ENCODE data around the gene IL17A.

IL17A gene

GRCh38 chr6:52149076-52149475, 37.1 kb upstream of the IL17A start:
- no peak overlapping the region for H3K9ac ChIP-seq (ENCODE audit: low read length)
- no peaks in the 10 kb centered on the region for H4K20me1 ChIP-seq (ENCODE audit: insufficient read depth, low read length)
- H3K9me3 ChIP-seq (replicated peaks; ENCODE audit: insufficient read depth, low read length), result no peaks in the 10 kb centered on the region
- TF ChIP-seq, protein P1, sequence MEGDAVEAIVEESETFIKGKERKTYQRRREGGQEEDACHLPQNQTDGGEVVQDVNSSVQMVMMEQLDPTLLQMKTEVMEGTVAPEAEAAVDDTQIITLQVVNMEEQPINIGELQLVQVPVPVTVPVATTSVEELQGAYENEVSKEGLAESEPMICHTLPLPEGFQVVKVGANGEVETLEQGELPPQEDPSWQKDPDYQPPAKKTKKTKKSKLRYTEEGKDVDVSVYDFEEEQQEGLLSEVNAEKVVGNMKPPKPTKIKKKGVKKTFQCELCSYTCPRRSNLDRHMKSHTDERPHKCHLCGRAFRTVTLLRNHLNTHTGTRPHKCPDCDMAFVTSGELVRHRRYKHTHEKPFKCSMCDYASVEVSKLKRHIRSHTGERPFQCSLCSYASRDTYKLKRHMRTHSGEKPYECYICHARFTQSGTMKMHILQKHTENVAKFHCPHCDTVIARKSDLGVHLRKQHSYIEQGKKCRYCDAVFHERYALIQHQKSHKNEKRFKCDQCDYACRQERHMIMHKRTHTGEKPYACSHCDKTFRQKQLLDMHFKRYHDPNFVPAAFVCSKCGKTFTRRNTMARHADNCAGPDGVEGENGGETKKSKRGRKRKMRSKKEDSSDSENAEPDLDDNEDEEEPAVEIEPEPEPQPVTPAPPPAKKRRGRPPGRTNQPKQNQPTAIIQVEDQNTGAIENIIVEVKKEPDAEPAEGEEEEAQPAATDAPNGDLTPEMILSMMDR (IDR thresholded peaks at IDR 0.05; ENCODE audit: low read length), result no peak
- TF ChIP-seq EZH2 (optimal IDR thresholded peaks at IDR 0.05; ENCODE audit: low read depth, low read length), result no peak
- no peak for TF ChIP-seq EZH2phosphoT487 (IDR thresholded peaks at IDR 0.05; ENCODE audit: low read length)
- H3K4me2 ChIP-seq (ENCODE audit: low read depth, low read length), result no peak overlapping the region
- no peak overlapping the region for H3K4me3 ChIP-seq (ENCODE audit: low read length)
- no peak for DNase-seq
- H3K27ac ChIP-seq (ENCODE audit: low read length), result no peak overlapping the region
- no peaks in the 10 kb centered on the region for H3F3A ChIP-seq (ENCODE audit: insufficient read depth, low read length)
- H3K4me1 ChIP-seq (ENCODE audit: low read length), result peaks cover 11% of the 10 kb centered on the region; the same call in 1 of the 2 replicates
- no peaks in the 10 kb centered on the region for H3K36me3 ChIP-seq (replicated peaks; ENCODE audit: insufficient read depth, low read length)
- no peaks in the 10 kb centered on the region for H3K27me3 ChIP-seq (replicated peaks; ENCODE audit: insufficient read depth, low read length)
- no peaks in the 10 kb centered on the region for H3K79me2 ChIP-seq (ENCODE audit: low read length)
- H2AFZ ChIP-seq (ENCODE audit: low read length), result no peak overlapping the region
- no peaks in the 10 kb centered on the region for H3K9me2 ChIP-seq (replicated peaks; ENCODE audit: insufficient read depth, low read length)

GRCh38 chr6:52149949-52150348, 36.2 kb upstream of the IL17A start:
- Histone ChIP-seq H3K9ac (ENCODE audit: low read length) (no peak overlapping the region), H3K79me2 (ENCODE audit: low read length) (no peaks in the 10 kb centered on the region), H3K9me2 (replicated peaks; ENCODE audit: insufficient read depth, low read length) (no peaks in the 10 kb centered on the region), H3K9me3 (replicated peaks; ENCODE audit: insufficient read depth, low read length) (no peaks in the 10 kb centered on the region), H2AFZ (ENCODE audit: low read length) (no peak overlapping the region), H3K4me1 (ENCODE audit: low read length) (peaks cover 18% of the 10 kb centered on the region), H3K36me3 (replicated peaks; ENCODE audit: insufficient read depth, low read length) (no peaks in the 10 kb centered on the region), H4K20me1 (ENCODE audit: insufficient read depth, low read length) (no peaks in the 10 kb centered on the region), H3K27me3 (replicated peaks; ENCODE audit: insufficient read depth, low read length) (no peaks in the 10 kb centered on the region), H3K4me2 (ENCODE audit: low read depth, low read length) (no peak overlapping the region), H3F3A (ENCODE audit: insufficient read depth, low read length) (peaks cover 4% of the 10 kb centered on the region; the same call in 1 of the 2 replicates), H3K27ac (ENCODE audit: low read length) (no peak overlapping the region), H3K4me3 (ENCODE audit: low read length) (no peak overlapping the region)
- TF ChIP-seq EZH2phosphoT487 (IDR thresholded peaks at IDR 0.05; ENCODE audit: low read length) (no peak), EZH2 (optimal IDR thresholded peaks at IDR 0.05; ENCODE audit: low read depth, low read length) (no peak)
- TF ChIP-seq, protein P1 (IDR thresholded peaks at IDR 0.05; ENCODE audit: low read length), result no peak
- no peak for DNase-seq

DNA sequence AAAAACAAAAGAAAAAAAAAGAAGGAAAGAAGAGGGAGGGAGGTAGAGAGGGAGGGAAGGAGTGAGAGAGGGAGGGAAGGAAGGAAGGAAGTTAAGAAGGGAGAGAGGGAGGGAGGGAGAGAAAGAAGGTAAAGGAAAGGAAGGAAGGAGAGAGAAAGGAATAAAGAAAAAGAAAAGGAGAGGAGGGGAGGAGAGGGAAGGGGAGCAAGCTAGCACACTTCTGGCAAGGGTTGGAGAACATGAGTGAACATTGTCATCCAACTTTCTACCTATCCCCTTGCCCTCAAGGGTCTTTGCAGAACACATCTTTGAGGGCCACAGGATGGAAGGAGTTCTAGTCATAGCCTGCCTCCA, 34.1 kb upstream of the IL17A start:
- H2AFZ ChIP-seq (ENCODE audit: low read length), result no peak overlapping the region
- no peaks in the 10 kb centered on the region for H4K20me1 ChIP-seq (ENCODE audit: insufficient read depth, low read length)
- no peak overlapping the region for H3K4me2 ChIP-seq (ENCODE audit: low read depth, low read length)
- no peak overlapping the region for H3K9ac ChIP-seq (ENCODE audit: low read length)
- TF ChIP-seq, protein P1 (IDR thresholded peaks at IDR 0.05; ENCODE audit: low read length), result no peak
- TF ChIP-seq EZH2 (optimal IDR thresholded peaks at IDR 0.05; ENCODE audit: low read depth, low read length) (no peak), EZH2phosphoT487 (IDR thresholded peaks at IDR 0.05; ENCODE audit: low read length) (no peak)
- H3K9me3 ChIP-seq (replicated peaks; ENCODE audit: insufficient read depth, low read length), result no peaks in the 10 kb centered on the region
- H3F3A ChIP-seq (ENCODE audit: insufficient read depth, low read length), result peaks cover 20% of the 10 kb centered on the region
- H3K4me1 ChIP-seq (ENCODE audit: low read length), result peaks cover 32% of the 10 kb centered on the region
- no peaks in the 10 kb centered on the region for H3K79me2 ChIP-seq (ENCODE audit: low read length)
- DNase-seq, result no peak
- H3K9me2 ChIP-seq (replicated peaks; ENCODE audit: insufficient read depth, low read length), result no peaks in the 10 kb centered on the region
- H3K27me3 ChIP-seq (replicated peaks; ENCODE audit: insufficient read depth, low read length), result no peaks in the 10 kb centered on the region
- no peak overlapping the region for H3K27ac ChIP-seq (ENCODE audit: low read length)
- H3K4me3 ChIP-seq (ENCODE audit: low read length), result no peak overlapping the region
- H3K36me3 ChIP-seq (replicated peaks; ENCODE audit: insufficient read depth, low read length), result no peaks in the 10 kb centered on the region

Data from MM.1S (cell line).